HG03103 (cell line): ENCODE measurements around the gene RIPK4.
"Not testable (repeated sequence)": the region's sequence is repeated elsewhere in the genome, so short reads cannot be mapped to it uniquely, and the experiment has no call there.

Source experiments
- ATAC-seq: cut with Tn5 transposase; IDR thresholded peaks from one replicate; pipeline ENCODE4 v1.9.1; 2021; ENCODE audit warnings: low read depth; ENCODE audit not compliant: unreplicated experiment

RIPK4 gene

GRCh38 chr21:41796476-41797080 lies 29.7 kb upstream of the RIPK4 start:
- no peak for ATAC-seq

DNA sequence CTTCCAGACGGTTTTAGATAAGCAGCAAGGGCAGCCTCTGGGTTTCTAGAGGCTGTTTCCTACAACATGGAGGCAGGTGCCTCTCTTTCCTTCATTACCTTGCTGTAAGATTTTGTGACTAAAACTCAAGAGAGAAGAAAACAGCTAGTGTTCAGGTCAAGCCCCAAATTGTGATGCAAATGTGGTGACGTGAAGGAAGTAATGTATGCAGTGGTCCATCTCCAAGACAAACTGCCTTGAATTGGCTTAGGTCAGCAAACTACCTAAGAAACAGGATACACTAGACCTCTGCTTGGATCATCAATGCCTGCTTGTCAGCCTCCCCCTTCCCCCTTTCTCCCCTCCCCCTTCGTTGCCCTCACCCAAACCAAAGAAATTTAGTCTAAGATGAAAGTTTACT lies 28.9 kb upstream of the RIPK4 start:
- no peak for ATAC-seq

- ATAC-seq = no peak
Observed at GRCh38 chr21:41794600-41794999, 27.7 kb upstream of the RIPK4 start.

DNA sequence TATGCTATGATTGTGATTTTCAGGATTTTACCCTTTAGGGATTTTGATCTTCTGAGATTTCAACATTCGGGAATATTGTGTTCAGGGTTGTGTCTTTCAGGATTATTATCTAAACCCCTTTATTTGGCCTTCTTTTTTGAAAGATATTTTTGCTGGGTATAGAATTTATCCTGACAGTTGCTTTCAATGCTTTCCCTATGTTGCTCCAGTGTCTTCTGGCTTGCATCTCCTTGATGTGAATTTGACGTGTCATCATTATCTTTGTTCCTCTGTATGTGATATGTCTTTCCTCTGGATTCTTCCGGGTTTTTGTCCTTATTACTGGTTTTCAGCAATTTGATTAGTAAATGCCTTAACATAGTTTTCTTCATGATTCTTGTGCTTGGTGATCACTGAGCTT lies 25.9 kb upstream of the RIPK4 start:
- ATAC-seq = no peak

- no peak for ATAC-seq
Observed at GRCh38 chr21:41786509-41786987, 19.7 kb upstream of the RIPK4 start.

DNA sequence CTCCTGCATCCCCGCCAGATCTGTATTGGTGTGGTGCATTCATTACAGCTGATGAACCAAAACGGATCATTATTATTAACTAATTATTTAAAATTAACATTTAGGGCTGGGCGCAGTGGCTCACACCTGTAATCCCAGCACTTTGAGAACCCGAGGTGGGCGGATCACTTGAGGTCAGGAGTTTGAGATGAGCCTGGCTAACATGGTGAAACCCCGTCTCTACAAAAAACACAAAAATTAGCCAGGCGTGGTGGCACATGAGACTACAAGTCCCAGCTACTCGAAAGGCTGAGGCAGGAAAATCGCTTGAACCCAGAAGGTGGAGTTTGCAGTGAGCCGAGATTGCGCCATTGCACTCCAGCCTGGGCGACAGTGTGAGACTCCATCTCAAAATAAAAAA lies 18.4 kb upstream of the RIPK4 start:
- not testable (repeated sequence) for ATAC-seq

DNA sequence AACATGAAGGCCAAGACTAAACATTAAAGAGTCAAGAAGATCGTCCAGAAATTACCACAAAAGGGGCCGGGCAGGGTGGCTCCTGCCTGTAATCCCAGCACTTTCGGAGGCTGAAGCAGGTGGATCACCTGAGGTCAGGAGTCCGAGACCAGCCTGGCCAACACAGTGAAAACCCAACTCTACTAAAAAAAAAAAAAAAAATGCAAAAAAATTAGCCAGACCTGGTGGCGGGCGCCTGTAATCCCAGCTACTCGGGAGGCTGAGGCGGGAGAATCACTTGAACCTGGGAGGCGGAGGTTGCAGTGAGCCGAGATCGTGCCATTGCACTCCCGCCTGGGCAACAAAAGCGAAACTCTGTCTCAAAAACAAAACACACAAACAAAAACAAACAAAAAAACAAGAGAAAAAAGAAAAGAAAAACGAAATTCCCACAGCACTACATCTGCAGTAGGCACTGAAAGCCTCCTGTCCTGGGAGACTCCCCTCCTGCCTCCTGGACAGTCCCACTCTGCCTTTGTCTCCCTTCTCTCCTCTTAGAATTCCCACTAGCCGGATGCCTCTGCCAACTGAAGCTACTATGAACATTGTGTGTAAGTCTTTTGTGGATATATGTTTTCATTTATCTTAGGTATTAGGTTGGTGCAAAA lies 17.7 kb upstream of the RIPK4 start:
- ATAC-seq = no peak

- no peak for ATAC-seq
Observed at GRCh38 chr21:41783476-41784180, 16.8 kb upstream of the RIPK4 start.

DNA sequence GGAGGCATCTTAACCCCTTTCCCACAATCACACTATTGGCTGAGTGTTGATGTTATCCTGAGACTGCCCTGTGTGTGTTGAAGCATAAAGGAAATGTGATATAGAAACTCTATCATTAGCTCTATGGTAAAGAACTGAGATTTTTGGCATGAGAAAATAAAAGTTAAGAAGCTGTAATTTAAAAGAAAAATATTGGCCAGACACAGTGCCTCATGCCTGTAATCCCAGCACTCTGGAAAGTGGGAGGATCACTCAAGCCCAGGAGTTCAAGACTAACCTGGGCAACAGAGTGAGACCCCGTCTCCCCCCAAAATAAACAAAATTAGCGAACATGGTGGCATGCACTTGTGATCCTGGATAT lies 14.2 kb upstream of the RIPK4 start:
- ATAC-seq = no peak

DNA sequence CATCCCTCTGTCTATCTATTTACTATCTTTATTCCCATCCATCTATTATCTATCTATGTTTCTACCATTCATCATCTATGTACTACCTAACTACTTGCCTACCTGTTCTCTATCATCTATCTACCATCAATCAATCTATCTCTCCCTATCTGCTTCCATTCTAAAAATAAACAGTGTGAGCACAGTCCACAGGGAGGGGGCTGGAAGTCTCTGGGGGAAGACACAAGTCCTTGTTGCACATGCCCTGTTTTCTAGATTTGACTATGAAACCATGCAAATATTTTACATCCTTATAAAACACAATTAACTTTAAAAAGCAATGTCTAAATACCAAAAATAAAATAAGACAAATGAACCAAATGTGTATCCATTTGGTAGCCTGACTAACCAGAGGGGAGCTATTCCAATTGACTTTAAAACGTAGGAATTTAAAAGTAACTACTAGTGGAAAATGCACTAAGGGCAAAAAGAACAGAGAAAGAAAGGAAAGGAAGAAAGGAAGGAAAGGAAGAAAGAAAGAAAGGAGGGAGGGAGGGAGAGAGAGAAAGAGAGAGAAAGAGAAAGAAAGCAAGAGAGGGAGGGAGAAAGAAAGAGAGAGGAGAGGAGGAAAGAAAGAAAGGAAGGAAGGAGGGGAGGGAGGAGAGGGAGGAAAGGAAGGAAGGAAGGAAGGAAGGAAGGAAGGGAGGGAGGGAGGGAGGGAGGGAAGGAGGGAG lies 13.6 kb upstream of the RIPK4 start:
- no peak for ATAC-seq

DNA sequence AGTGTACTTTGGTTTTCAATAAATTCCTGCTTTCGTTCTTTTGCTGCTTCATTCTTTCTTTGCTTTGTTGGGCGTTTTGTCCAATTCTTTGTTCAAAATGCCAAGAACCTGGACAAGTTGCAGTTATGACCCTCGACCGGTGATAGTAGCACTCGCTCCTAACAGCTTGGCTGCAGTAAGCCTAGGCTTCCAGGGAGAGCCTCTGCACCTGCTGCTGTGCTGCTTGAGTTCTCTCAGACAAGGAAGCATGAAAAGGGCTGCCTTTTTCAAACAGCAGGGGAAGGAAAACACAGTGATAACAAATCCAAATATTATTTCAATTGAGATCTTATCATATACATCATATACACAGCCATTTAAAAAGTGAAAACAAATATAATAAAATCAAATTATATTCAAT lies 12.8 kb upstream of the RIPK4 start:
- ATAC-seq = no peak

DNA sequence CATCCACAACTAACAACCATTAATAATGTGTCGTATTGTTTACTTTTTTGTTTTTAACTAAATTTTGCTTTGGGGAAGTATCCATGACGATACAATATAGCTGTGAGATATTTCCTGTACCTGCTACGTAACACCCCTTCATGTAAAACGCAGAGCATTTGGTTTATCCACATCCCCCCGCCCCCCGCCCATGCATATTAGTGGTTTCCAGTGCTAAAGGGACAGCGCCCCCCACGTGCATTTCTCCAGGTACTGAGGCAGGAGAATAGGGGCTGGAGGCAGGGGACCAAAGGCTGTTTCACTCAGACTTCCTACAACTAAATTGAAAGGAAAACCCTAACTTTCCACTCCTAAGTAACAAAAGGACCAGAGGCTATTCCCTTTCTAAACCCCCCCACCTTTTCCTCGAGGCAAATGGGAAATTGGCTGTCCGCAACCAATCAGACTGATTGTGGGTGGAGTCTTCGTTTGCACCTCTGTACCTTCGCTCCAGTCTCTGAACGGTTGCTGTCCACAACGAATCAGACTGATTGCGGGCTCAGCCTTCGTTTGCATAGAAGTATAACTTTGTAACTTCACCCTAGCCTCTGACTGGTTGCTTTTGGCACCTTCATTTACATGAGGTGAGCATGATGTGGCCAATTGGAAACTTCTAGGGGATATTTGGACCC lies 12.2 kb upstream of the RIPK4 start:
- ATAC-seq = no peak

DNA sequence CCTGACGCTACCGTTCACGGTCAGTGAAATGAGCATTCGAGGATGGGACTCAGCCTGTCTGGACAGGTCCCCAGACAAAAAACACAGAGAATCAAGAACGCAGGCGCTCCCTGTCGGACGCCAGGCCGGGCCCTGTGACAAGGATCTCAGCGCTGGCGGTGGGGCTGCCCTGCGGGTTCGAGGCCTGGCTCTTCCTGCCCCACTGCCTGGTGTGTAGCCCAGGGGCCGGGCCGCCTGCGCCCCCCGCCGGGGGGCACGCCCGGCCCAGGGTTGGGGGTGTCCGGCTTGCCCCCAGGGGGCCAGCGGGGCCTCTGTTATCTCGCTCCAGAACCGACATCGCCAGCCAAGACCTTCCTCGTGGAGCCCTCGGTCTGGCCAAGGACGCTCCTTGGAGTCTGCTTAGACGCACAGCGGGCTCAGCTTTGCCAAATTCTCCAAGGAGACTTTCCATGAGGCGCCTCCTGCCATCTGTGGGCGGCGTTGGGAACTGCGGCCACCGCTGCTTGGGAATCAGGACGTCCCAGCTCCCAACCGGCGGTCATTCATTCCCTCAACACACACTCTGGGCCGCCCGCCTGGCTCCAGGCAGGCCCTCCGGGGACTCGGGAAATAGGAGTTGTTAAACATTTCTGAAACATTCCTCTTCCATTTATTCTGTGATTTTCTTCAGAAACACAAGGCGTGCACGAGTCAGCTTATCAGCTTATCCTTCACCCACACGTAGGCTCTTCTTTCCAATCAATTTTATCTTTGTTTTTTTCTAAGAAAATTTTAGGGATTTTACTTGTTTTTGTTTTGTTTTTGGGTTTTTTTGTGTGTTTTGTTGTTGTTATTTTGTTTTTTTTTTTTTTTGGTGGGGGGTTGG lies 11.3 kb upstream of the RIPK4 start:
- ATAC-seq = no peak

GRCh38 chr21:41776778-41777177 lies 9.9 kb upstream of the RIPK4 start:
- no peak for ATAC-seq

GRCh38 chr21:41775149-41775472 lies 8.3 kb upstream of the RIPK4 start:
- no peak for ATAC-seq

DNA sequence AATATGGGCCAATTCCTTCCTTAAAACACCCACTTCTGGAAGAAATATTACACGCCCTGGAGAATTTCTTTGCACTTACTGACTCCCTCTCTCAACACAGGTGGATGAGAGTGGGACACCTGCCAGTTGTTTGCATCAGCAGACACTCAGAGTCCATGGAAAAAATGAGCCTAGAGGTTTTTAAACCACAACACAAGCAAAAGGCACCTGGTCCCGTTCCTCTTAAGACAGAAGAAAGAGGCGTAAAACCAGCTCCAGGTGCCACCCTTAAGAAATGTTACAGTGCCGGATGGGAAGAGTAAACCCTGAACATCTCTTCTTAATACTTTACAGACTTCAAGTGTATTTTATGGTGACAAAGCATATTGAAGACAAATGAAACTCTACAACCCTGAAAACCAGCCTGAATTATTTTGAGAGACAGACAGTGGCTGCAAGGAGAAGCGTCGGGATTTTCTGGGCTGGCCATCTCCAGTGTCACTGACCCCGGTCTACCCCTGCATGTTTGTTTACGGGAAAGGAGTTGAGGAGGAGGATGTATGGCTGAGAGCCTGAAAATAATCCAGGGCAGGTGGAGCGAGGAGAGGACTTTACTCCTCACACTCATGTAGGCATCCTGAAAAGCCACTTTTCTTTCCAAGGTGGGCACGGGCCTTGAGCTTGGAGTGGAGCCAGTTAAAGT lies 7.8 kb upstream of the RIPK4 start:
- no peak for ATAC-seq

- no peak for ATAC-seq
Observed at GRCh38 chr21:41772351-41773080, 5.7 kb upstream of the RIPK4 start.

- no peak for ATAC-seq
Observed at GRCh38 chr21:41771625-41771945, 4.7 kb upstream of the RIPK4 start.
